Uterus (tissue), 2 donors: Measurements from ENCODE around the gene CCDC188.

Experiments used
- CTCF ChIP-seq, 4 experiments: fragments of 200-600 bp in 2 of 4; fragments of 450-650 bp in 2 of 4; sonication (generic) in 2 of 4; IDR thresholded peaks; one replicate each; pipeline ENCODE4 v1.5.1; 2016 to 2019; ENCODE audit warnings: antibody characterized with exemption in 4 of 4, mild to moderate bottlenecking in 2 of 4, moderate library complexity in 1 of 4
- POLR2A ChIP-seq, 2 donors: fragments of 450-650 bp; IDR thresholded peaks; one replicate each; pipeline ENCODE4 v1.6.1; 2016; ENCODE audit warnings: antibody characterized with exemption in 2 of 2, mild to moderate bottlenecking in 1 of 2, moderate library complexity in 1 of 2

GRCh38 chr22:20170170-20170569 is 19.3 kb upstream of the CCDC188 start:
- TF ChIP-seq CTCF (IDR thresholded peaks at IDR 0.05) (no peak), POLR2A (IDR thresholded peaks at IDR 0.05) (no peak)
